ENCODE data around the gene TBL3. TPM values are rescaled to one million over a fixed set of nuclear protein-coding genes. Genes with fewer than 3 reads are reported as not detected.

TBL3 gene
- total and polyA plus RNA-seq, 2 of the 8 experiments (the other 6 are each of a cell fraction or from before 2014, with no cell fraction given): 65.8 to 137 TPM

DNA sequence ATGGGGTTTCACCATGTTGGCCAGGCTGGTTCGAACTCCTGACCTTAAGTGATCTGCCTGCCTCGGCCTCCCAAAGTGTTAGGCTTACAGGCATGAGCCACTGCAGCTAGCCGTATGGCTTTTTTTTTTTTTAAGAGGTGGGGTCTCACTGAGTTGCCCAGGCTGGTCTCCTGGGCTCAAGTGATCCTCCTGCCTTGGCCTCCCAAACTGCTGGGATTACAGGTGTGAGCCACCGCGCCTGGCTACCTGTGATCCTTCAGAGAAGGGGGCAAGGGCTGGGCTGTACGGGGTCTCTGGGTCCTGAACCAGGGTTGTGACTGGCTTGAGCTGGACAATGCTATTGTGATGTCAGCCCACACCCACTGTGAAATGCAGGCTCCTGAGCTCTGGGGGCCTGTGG, 5.4 kb upstream of the TBL3 start, which contains the start of gene RNF151 (continued):
- no peak for TF ChIP-seq SP1 (IDR thresholded peaks at IDR 0.05; ENCODE audit: low read depth, low read length)
- TF ChIP-seq ZNF274 (IDR thresholded peaks at IDR 0.05; ENCODE audit: borderline replicate concordance, extremely low read depth, low read length): no peak

Measured in H1 (cell line).